NCI-H510A (cell line): ENCODE results near the gene EPS8L3.
"Not testable (repeated sequence)": the region's sequence is repeated elsewhere in the genome, so short reads cannot be mapped to it uniquely, and the experiment has no call there.

Source experiments
- DNase-seq: peaks from one replicate; lab custom pipeline; 2025; lab: John Stamatoyannopoulos, UW

EPS8L3 gene

DNA sequence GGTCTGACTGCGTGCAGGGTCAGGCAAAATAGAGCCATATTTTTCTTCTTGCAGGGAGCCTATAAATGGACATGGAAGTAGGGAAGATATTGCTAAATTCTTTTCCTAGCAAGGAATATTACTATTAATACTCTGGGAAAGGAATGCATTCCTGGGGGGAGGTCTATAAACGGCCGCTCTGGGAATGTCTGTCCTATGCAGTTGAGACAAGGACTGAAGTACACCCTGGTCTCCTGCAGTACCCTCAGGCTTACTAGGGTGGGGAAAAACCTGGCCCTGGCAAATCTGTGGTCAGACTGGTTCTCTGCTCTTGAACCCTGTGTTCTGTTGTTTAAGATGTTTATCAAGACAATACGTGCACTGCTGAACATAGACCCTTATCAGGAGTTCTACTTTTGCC, 54.8 kb downstream of the EPS8L3 start:
- not testable (repeated sequence) for DNase-seq

DNA sequence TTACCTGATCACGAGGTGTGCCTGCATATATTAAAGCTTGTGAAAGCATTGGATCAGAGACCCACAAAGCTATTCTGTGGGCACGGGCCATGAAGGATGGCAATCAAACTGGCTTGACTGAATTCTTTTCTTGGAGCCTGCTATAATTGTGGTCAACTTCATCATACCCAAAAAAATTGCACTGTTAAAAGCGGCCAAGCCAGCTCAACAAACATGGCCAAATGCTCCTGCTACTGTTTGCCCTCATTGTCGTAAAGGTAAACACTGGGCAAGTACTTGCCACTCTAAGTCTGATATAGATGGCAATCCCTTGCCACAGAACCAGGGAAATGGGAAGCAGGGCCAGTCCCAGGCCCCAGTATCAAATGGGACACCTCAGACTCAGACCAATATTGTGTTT, 58.3 kb downstream of the EPS8L3 start:
- no peak for DNase-seq

DNA sequence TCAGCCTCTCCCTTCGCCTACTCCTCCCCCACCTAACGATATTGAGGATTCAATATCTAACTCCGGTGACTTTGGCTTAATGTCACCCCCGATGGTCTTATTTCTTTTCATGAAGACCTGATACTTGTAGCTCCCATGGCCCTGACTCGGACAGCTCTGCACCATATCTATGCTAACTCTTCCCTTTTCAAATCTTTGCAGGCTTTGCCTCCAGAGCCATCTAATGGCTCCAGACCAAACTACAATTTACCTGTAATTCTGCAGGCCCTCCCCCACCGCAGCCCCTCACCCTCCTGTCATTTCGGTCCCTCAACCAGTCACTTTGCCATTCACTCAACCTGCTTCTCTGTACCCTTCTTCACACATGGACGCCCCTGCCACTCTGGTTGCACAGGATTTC, 59.5 kb downstream of the EPS8L3 start:
- no peak for DNase-seq

DNA sequence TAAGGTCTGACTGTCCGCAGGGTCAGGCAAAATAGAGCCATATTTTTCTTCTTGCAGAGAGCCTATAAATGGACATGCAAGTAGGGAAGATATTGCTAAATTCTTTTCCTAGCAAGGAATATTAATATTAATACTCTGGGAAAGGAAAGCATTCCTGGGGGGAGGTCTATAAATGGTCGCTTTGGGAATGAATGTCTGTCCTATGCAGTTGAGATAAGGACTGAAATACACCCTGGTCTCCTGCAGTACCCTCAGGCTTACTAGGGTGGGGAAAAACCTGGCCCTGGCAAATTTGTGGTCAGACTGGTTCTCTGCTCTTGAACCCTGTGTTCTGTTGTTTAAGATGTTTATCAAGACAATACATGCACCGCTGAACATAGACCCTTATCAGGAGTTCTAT, 60.8 kb downstream of the EPS8L3 start:
- DNase-seq: not testable (repeated sequence)
